Skeletal muscle tissue (tissue), 4 donors: ENCODE results near the gene PKIG. TPM values are rescaled to one million over a fixed set of nuclear protein-coding genes. Genes with fewer than 3 reads are reported as not detected.

Source experiments
- H3K27ac ChIP-seq: one replicate; pipeline ENCODE4 v1.7.0; 2013; ENCODE audit warnings: mild to moderate bottlenecking, low read depth, low read length, inconsistent platforms
- H3K27me3 ChIP-seq, 3 donors: one replicate each; pipeline ENCODE4 v1.7.0; 2013; ENCODE audit warnings: low read length in 3 of 3; ENCODE audit not compliant: control insufficient read depth in 3 of 3, insufficient read depth in 3 of 3
- H3K36me3 ChIP-seq, 3 donors: one replicate each; pipeline ENCODE4 v1.7.0; 2013; ENCODE audit warnings: low read length in 3 of 3; ENCODE audit not compliant: control insufficient read depth in 3 of 3, insufficient read depth in 3 of 3
- H3K4me1 ChIP-seq, 3 donors: one replicate each; pipeline ENCODE4 v1.7.0; 2013; ENCODE audit warnings: low read length in 3 of 3, mild to moderate bottlenecking in 3 of 3; ENCODE audit not compliant: control insufficient read depth in 3 of 3, insufficient read depth in 3 of 3
- H3K4me3 ChIP-seq, 3 donors: one replicate each; pipeline ENCODE4 v1.7.0; 2013; ENCODE audit warnings: low read length in 3 of 3
- H3K9ac ChIP-seq, 3 donors: one replicate each; pipeline ENCODE4 v1.7.0; 2013; ENCODE audit warnings: low read length in 3 of 3, mild to moderate bottlenecking in 3 of 3, moderate library complexity in 2 of 3, low read depth in 1 of 3
- H3K9me3 ChIP-seq, 3 donors: one replicate each; pipeline ENCODE4 v1.7.0; 2013; ENCODE audit warnings: low read length in 3 of 3; ENCODE audit not compliant: control insufficient read depth in 3 of 3
- total RNA-seq: library from RNA; depleted of rRNA; stranded (reverse); fragments of >200 nt; gene quantifications from one replicate; pipeline ENCODE4 v1.2.3, GENCODE V29; 2014
- donor health status: Osteomylitis.

The PKIG gene
- total RNA-seq, 1 donor from 2014 or later, result 37.1 TPM

DNA sequence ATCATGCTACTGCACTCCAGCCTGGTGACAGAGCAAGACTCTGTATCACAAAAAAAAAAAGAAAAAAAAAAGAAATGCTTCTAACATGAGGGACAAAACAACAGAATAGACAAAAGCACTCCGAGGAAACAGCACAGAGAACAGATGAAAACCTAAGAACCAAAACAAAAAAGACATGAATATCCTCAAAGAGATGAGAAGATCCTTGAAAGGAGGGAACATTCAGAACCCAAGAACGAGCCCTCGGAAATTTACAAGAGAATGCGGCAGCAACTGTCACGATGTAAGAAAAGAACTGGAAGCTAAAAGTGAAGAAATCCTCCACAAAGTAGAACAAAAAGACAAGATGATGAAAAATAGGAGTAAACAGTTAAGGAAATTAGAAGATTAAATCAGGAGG lies 47.9 kb downstream of the PKIG start:
- Histone ChIP-seq H3K27ac (no peak overlapping the region), H3K27me3 (no peaks in the 10 kb centered on the region), H3K9ac (no peak overlapping the region), H3K36me3 (peaks cover 0 to 16% (median 7%) of the 10 kb centered on the region in 3 donors), H3K4me1 (peaks cover 5 to 8% (median 6%) of the 10 kb centered on the region in 3 donors), H3K4me3 (no peak overlapping the region), H3K9me3 (no peaks in the 10 kb centered on the region)

DNA sequence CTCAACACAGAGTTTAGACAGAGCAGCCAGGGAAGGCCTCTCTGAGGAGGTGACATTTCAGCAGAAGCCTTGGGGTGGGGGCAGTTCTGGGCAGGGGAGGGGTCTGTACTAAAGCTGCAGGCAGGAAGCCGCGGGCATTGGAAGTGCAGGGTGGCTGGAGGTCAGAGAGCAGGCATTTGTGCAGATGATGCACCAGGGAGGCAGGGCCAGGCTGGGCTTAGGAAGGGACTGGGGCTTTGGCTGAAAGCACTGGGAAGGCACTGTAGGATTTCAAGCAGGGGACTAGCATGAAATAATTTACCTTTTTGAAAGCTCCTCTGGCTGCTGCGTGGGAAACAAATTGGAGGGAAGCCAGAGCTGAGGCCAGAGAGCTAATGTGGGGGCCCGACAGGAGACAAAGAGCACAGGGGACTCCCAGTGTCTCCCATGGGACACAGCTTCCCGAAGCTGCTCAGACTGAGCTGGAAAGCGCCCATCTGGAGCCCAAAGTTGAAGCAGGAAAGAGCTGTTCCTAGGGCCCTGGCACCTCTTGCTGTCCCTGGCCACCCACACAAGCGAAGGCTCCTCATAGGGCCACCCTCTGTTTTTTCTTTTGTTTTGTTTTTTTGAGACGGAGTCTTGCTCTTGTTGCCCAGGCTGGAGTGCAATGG lies 49.8 kb downstream of the PKIG start:
- no peak overlapping the region for H3K4me3 ChIP-seq
- H3K4me1 ChIP-seq, result peaks cover 9% of the 10 kb centered on the region in 3 donors
- no peaks in the 10 kb centered on the region for H3K9me3 ChIP-seq
- H3K9ac ChIP-seq, result no peak overlapping the region
- peaks cover 0 to 13% (median 6%) of the 10 kb centered on the region in 3 donors for H3K36me3 ChIP-seq
- H3K27ac ChIP-seq, result no peak overlapping the region
- H3K27me3 ChIP-seq, result no peaks in the 10 kb centered on the region

DNA sequence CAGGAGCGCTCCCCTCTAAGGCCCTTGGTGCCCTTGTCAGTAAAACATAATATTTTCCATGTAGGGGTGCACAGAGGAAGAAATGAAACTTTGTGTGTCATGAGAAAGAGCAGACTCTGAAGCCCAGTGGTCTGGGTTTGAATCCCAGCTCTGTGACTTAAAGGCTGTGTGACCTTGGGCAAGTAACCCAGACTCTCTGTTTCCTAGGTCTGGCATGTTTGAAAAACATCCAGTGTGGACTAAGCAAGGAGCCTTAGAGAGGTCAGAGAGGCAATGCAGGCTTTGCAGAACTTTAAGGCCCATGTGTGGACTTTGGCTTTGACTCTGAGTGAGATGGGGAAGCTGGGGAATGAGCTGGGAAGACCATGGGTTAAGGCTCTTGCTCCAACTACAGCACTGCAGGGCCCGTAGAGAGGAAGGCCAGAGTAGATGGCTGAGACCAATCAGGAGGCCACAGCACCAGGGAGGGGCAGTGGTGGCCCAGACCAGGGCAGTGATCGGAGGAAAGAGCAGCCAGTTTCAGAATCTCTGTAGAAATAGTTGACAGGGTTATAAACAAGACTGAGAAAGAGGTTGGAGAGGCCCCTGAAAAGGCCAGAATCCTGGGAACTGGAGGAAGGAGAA lies 50.9 kb downstream of the PKIG start:
- Histone ChIP-seq H3K27me3 (no peaks in the 10 kb centered on the region), H3K4me3 (no peak overlapping the region), H3K9ac (no peak overlapping the region), H3K9me3 (no peaks in the 10 kb centered on the region), H3K36me3 (peaks cover 0 to 13% (median 6%) of the 10 kb centered on the region in 3 donors), H3K4me1 (peaks cover 9 to 16% (median 15%) of the 10 kb centered on the region in 3 donors), H3K27ac (no peak overlapping the region)

DNA sequence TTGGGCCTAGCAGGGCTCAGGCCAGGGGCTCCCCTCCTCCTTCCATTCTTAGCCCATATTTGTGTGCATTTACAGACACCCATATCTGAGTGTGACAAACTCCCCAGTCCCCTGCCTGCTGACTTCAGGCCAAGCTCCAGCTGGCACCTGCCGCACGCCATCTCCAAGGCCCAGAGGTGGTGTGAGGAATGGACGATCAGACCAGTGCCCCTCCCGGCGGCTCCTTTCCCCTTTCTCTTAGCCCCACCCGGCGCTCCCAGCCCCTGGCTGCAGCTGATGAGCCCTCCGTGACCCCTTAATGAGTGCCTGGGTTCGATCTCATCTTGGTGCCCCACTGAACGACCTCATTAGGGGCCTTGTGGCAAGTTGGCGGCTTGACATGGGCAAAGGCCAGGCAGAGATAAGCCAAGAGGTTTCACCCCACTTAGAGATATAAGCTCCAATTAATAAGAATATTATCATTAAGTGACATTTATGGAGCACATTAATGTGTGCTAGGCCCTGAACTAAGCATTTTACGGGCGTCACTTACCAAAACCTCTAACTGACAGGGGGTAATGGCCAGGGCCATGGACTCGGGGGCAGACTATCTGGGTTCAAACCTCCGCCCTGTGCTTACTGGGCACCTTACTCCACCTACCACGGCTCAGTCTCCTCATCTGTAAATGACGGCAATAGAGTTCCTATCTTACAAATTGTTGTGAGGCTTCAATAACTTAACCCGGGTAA lies 51.7 kb downstream of the PKIG start:
- Histone ChIP-seq H3K27me3 (no peaks in the 10 kb centered on the region), H3K4me3 (no peak overlapping the region), H3K4me1 (peaks cover 9 to 16% (median 16%) of the 10 kb centered on the region in 3 donors), H3K27ac (no peak overlapping the region), H3K9me3 (no peaks in the 10 kb centered on the region), H3K9ac (no peak overlapping the region), H3K36me3 (peaks cover 0 to 13% (median 2%) of the 10 kb centered on the region in 3 donors)

DNA sequence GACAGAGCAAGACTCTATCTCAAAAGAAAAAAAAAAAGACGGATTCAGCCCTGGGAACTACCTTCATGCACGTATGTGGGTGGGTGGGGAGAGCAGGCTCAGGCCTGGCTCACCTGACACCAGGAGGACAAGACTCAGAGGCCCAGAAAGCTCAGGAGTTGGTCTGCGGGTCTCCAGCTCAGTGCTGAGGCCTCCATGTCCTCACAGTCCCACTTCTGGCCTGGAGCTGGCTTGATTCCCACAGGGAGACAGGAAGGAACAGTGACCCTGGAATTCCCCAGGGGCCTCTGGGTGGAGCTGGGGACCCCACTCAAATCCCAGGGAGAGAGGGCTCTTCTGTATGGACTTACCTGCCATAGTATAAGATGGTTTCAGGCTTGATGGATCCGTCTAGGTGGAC lies 53.5 kb downstream of the PKIG start:
- H3K27ac ChIP-seq, result no peak overlapping the region

DNA sequence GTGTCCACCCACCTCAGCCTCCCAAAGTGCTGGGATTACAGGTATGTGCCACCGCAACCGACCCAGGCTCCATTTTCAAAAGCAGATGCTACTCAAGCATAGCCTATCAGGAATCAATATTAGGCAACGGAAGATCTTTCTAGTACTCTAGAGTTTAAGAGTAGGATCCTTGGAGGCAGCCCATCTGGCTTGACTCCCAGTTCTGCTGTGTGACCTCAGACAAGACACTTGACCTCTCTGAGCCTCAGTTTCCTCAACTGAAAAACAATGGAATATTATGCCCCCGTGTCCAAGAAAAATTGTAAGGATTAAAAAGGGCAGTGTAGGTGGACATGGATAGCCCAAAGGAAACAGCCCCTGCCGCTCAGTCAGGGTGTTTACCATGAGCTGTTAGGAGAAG lies 54.7 kb downstream of the PKIG start:
- Histone ChIP-seq H3K27me3 (no peaks in the 10 kb centered on the region), H3K4me1 (peaks cover 13 to 19% (median 18%) of the 10 kb centered on the region in 3 donors), H3K9ac (no peak overlapping the region), H3K9me3 (no peaks in the 10 kb centered on the region), H3K36me3 (peaks cover 0 to 15% (median 3%) of the 10 kb centered on the region in 3 donors), H3K4me3 (no peak overlapping the region), H3K27ac (no peak overlapping the region)

More for the DNA sequence above, 53.5 kb downstream of the PKIG start:
- Histone ChIP-seq H3K36me3 (peaks cover 0 to 15% (median 3%) of the 10 kb centered on the region in 3 donors), H3K4me1 (peaks cover 9 to 16% (median 16%) of the 10 kb centered on the region in 3 donors), H3K4me3 (no peak overlapping the region), H3K9ac (no peak overlapping the region), H3K27me3 (no peaks in the 10 kb centered on the region), H3K9me3 (no peaks in the 10 kb centered on the region)

DNA sequence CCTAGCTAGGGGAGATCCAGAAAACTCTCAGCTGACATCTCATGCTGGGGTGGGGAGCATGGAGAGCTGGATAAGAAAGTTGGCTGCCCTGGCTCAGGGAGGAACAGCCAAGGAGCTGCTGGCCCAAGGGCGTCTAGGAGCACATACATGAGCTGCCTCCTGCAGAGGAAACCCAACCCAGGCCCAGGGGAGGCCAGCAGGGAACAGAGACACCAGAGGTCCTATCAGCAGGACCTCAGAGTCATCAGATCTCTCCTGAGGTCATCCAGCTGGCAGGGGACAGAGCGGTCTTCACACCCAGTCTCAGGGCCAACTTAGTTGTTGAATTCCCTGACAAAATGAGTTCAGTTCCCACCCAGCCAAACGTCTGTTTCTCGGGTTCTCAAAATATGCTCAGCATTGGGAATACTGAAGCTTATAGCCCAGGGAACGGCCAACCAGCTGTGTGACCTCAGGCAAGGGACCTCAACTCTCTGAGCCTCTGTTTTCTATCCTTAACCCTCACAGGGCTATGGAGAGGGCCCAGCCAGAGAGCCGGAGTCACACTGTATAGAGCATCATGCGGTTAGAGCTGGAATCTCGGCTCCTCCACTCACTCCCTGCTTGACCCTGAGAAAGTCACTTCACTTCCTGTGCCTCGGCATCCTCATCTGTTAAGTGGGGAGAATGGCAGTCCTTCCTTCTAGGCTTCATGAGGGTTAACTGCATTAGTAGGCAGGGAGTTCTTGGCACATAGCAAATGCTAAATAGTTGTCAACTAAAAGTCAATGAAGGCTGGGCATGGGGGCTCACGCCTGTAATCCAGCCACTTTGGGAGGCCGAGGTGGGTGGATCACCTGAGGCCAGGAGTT lies 55.4 kb downstream of the PKIG start:
- Histone ChIP-seq H3K27me3 (no peaks in the 10 kb centered on the region), H3K36me3 (peaks cover 0 to 15% (median 3%) of the 10 kb centered on the region in 3 donors), H3K9me3 (no peaks in the 10 kb centered on the region), H3K27ac (peak overlapping the region; percentile 36), H3K4me1 (peaks cover 20 to 24% (median 24%) of the 10 kb centered on the region in 3 donors), H3K4me3 (no peak overlapping the region), H3K9ac (no peak overlapping the region)

DNA sequence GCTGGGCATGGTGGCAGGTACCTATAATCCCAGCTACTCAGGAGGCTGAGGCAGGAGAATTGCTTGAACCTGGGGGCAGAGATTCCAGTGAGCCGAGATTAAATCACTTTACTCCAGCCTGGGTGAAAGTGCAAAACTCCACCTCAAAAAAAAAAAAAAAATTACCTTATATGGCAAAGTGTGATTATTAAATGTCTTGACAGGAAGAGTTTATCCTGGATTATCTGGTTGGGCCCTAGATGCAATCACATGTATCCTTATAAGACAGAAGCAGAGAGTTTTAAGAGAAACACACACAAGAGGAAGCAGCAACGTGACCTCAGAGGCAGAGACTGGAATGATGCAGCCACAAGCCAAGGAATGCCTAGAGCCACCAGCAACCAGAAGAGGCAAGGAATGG lies 58.1 kb downstream of the PKIG start:
- peaks cover 34 to 43% (median 39%) of the 10 kb centered on the region in 3 donors for H3K4me1 ChIP-seq
- H3K9me3 ChIP-seq, result no peaks in the 10 kb centered on the region
- H3K9ac ChIP-seq, result no peak overlapping the region
- H3K27me3 ChIP-seq, result no peaks in the 10 kb centered on the region
- H3K4me3 ChIP-seq, result no peak overlapping the region
- peaks cover 0 to 2% (median 2%) of the 10 kb centered on the region in 3 donors for H3K36me3 ChIP-seq
- no peak overlapping the region for H3K27ac ChIP-seq

DNA sequence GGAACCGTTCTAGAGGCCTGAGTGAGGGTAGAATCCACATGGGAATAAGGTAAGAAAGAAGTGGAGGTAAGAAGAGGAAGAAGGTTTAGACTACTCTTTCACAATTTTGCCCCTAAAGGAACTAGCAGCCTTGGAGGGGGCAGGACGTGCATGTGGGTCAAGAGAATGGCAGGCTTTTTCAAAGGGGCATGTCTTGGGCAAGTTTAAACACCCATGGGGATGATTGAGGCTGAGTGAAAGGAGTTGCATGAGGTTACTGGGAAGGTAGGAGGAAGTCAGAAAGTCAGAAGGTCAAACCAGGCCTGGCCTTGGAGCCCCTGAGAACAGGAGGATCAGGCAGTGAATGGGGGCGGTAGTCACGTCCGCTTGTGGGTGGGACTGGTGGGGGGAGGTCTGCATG lies 58.9 kb downstream of the PKIG start:
- H3K4me3 ChIP-seq, result no peak overlapping the region
- no peak overlapping the region for H3K9ac ChIP-seq
- peaks cover 0 to 2% (median 2%) of the 10 kb centered on the region in 3 donors for H3K36me3 ChIP-seq
- H3K4me1 ChIP-seq, result peaks cover 34 to 50% (median 47%) of the 10 kb centered on the region in 3 donors
- H3K9me3 ChIP-seq, result no peaks in the 10 kb centered on the region
- H3K27me3 ChIP-seq, result no peaks in the 10 kb centered on the region
- H3K27ac ChIP-seq, result no peak overlapping the region
